ENCODE results near the gene LRRC4B. TPM values are rescaled to one million over a fixed set of nuclear protein-coding genes. Genes with fewer than 3 reads are reported as not detected.

The LRRC4B gene
- total and polyA plus RNA-seq, 2 of the 13 experiments (the other 11 are each of a cell fraction or from before 2014, with no cell fraction given): not detected

DNA sequence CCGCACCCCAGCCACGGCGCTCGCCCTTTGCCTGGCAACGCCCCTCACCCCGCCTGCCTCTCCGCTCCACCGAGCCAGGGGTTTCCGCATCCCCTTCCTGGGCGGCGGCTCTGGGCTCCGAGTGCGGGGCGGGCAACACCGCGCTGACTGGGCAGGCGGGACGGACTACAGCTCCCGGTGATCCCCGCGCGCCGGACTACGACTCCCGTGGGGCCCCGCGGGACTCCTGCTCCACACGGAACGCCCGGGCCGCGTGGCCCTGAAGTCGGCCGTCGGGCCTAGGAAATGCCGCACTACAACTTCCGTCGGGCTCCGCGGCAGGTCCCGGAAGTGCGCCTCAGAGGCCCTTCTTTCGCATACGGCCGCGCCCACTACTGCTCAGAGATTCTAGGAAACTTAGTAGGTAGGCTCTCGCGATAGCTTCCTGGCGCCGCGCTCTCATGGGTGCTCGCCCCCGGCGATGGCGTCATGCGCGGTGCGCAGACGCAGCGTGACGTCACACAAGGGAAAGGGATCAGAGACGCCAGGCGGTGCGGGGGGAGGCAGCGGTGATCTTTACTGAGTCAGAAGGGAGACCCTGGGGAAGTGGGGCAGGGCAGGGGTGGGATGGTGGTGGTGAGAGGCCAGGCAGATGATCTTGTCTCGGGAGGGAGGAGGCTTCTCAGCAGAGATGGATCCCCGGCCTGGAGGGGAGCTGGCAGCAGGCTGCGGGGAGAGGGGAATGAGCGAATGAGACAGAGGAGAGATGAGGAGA lies 57.0 kb downstream of the LRRC4B start, which contains the start of gene JOSD2 (continued):
- TF ChIP-seq, protein P1, sequence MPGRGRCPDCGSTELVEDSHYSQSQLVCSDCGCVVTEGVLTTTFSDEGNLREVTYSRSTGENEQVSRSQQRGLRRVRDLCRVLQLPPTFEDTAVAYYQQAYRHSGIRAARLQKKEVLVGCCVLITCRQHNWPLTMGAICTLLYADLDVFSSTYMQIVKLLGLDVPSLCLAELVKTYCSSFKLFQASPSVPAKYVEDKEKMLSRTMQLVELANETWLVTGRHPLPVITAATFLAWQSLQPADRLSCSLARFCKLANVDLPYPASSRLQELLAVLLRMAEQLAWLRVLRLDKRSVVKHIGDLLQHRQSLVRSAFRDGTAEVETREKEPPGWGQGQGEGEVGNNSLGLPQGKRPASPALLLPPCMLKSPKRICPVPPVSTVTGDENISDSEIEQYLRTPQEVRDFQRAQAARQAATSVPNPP (CRISPR knock-in tag; IDR thresholded peaks at IDR 0.05): no peak
- TF ChIP-seq, protein P2, sequence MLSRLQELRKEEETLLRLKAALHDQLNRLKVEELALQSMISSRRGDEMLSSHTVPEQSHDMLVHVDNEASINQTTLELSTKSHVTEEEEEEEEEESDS (CRISPR knock-in tag; IDR thresholded peaks at IDR 0.05; ENCODE audit: borderline replicate concordance): no peak
- TF ChIP-seq REXO4 (CRISPR knock-in tag; IDR thresholded peaks at IDR 0.05; ENCODE audit: borderline replicate concordance): no peak
- TF ChIP-seq, protein P3, sequence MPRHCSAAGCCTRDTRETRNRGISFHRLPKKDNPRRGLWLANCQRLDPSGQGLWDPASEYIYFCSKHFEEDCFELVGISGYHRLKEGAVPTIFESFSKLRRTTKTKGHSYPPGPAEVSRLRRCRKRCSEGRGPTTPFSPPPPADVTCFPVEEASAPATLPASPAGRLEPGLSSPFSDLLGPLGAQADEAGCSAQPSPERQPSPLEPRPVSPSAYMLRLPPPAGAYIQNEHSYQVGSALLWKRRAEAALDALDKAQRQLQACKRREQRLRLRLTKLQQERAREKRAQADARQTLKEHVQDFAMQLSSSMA (CRISPR knock-in tag; IDR thresholded peaks at IDR 0.05): no peak
- TF ChIP-seq SP4 (CRISPR knock-in tag; IDR thresholded peaks at IDR 0.05): no peak; the same call in 1 of the 2 replicates
- no peak for TF ChIP-seq DPF2 (CRISPR knock-in tag; IDR thresholded peaks at IDR 0.05; ENCODE audit: borderline replicate concordance, low read depth)
- TF ChIP-seq ZNF546 (CRISPR knock-in tag; conservative IDR thresholded peaks at IDR 0.05): no peak
- TF ChIP-seq ZNF788 (CRISPR knock-in tag; IDR thresholded peaks at IDR 0.05; ENCODE audit: borderline replicate concordance): 0 out of 2 replicates have a peak, but pooled peaks have one; percentile 66
- no peak for TF ChIP-seq KDM4B (CRISPR knock-in tag; IDR thresholded peaks at IDR 0.05)
- TF ChIP-seq EEA1 (CRISPR knock-in tag; IDR thresholded peaks at IDR 0.05; ENCODE audit: borderline replicate concordance): no peak
- TF ChIP-seq RBFOX2 (IDR thresholded peaks at IDR 0.05; ENCODE audit: low read depth, low read length): peak; percentile 76
- TF ChIP-seq, protein P4, sequence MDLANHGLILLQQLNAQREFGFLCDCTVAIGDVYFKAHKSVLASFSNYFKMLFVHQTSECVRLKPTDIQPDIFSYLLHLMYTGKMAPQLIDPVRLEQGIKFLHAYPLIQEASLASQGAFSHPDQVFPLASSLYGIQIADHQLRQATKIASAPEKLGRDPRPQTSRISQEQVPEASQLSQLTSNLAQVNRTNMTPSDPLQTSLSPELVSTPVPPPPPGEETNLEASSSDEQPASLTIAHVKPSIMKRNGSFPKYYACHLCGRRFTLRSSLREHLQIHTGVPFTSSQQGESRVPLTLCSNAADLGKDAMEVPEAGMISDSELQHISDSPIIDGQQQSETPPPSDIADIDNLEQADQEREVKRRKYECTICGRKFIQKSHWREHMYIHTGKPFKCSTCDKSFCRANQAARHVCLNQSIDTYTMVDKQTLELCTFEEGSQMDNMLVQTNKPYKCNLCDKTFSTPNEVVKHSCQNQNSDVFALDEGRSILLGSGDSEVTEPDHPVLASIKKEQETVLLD (CRISPR knock-in tag; IDR thresholded peaks at IDR 0.05; ENCODE audit: low read depth): no peak; the same call in 1 of the 2 replicates
- TF ChIP-seq ZNF180 (CRISPR knock-in tag; IDR thresholded peaks at IDR 0.05; ENCODE audit: borderline replicate concordance, low read depth): no peak
- no peak for TF ChIP-seq ZNF547 (CRISPR knock-in tag; IDR thresholded peaks at IDR 0.05)
- TF ChIP-seq, protein P5, sequence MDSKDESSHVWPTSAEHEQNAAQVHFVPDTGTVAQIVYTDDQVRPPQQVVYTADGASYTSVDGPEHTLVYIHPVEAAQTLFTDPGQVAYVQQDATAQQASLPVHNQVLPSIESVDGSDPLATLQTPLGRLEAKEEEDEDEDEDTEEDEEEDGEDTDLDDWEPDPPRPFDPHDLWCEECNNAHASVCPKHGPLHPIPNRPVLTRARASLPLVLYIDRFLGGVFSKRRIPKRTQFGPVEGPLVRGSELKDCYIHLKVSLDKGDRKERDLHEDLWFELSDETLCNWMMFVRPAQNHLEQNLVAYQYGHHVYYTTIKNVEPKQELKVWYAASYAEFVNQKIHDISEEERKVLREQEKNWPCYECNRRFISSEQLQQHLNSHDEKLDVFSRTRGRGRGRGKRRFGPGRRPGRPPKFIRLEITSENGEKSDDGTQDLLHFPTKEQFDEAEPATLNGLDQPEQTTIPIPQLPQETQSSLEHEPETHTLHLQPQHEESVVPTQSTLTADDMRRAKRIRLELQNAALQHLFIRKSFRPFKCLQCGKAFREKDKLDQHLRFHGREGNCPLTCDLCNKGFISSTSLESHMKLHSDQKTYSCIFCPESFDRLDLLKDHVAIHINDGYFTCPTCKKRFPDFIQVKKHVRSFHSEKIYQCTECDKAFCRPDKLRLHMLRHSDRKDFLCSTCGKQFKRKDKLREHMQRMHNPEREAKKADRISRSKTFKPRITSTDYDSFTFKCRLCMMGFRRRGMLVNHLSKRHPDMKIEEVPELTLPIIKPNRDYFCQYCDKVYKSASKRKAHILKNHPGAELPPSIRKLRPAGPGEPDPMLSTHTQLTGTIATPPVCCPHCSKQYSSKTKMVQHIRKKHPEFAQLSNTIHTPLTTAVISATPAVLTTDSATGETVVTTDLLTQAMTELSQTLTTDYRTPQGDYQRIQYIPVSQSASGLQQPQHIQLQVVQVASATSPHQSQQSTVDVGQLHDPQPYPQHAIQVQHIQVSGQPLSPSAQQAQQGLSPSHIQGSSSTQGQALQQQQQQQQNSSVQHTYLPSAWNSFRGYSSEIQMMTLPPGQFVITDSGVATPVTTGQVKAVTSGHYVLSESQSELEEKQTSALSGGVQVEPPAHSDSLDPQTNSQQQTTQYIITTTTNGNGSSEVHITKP (CRISPR knock-in tag; IDR thresholded peaks at IDR 0.05; ENCODE audit: low read depth): no peak
- TF ChIP-seq ZNF562 (CRISPR knock-in tag; IDR thresholded peaks at IDR 0.05; ENCODE audit: borderline replicate concordance): no peak
- TF ChIP-seq ZMAT3 (CRISPR knock-in tag; conservative IDR thresholded peaks at IDR 0.05): no peak
- TF ChIP-seq ZSCAN12 (CRISPR knock-in tag; IDR thresholded peaks at IDR 0.05): no peak
- peak; percentile 16; the same call in 1 of the 2 replicates for TF ChIP-seq NRL (CRISPR knock-in tag; IDR thresholded peaks at IDR 0.05; ENCODE audit: borderline replicate concordance)
- TF ChIP-seq ZNF841 (CRISPR knock-in tag; IDR thresholded peaks at IDR 0.05; ENCODE audit: borderline replicate concordance): no peak
- TF ChIP-seq MTF2 (CRISPR knock-in tag; IDR thresholded peaks at IDR 0.05; ENCODE audit: borderline replicate concordance): no peak
- TF ChIP-seq FIP1L1 (IDR thresholded peaks at IDR 0.05; ENCODE audit: borderline replicate concordance, insufficient read depth, low read depth, low read length): no peak

All from HepG2 (cell line).